ENCODE measurements around the gene MAML3. TPM values are rescaled to one million over a fixed set of nuclear protein-coding genes. Genes with fewer than 3 reads are reported as not detected.

MAML3 gene
- total RNA-seq, 2 donors from 2014 or later, result 29.2 to 32.2 TPM

- WGBS, 2 experiments (ENCODE audit: insufficient coverage in 1 of 2, insufficient read length in 1 of 2), result 85 to 90% methylated on average over 4 to 8 of the region's 8 CpGs
- no peak overlapping the region for H3K4me3 Mint-ChIP-seq
Observed at GRCh38 chr4:140135529-140136088, 18.4 kb downstream of the MAML3 start.

DNA sequence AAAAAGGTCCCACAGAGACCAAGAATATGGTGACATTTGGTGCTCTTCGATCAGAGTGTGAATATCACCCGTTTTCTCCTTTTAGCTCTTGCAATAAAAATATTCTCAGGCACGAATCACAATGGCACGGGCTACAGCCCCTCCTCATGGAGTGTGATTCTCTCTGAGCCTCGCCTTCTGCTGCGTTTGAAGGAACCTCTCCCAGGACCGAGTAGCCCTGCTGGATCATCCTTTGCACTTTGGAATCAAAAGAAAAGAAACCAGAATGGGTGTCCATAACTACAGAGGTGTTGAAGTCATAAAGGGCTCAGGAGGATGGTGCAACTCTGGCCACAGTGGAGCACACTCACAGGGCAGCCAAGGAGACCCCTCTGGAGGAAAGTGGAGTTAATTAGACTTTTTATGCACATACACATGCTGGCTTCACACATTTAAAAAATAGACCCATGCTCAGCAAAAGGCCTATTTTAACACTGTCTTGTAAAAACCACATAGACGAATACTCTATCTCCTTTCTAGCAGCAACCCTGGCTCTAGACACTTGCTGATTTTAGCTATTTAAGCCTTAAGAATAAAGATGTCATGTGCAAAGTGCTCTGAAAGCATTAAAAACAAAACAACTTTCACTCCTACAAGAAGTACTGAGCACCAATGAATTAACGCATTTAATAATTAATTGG lies 19.1 kb downstream of the MAML3 start:
- H3K27ac ChIP-seq (ENCODE audit: low read depth, low read length), result no peak overlapping the region
- peaks cover 7% of the 10 kb centered on the region for H3K9me3 ChIP-seq (ENCODE audit: control insufficient read depth, low read length)
- 87 to 94% methylated on average over 6 to 9 of the region's 9 CpGs for WGBS, 2 experiments (ENCODE audit: insufficient coverage in 1 of 2, insufficient read length in 1 of 2)
- H3K9me3 Mint-ChIP-seq, result no peaks in the 10 kb centered on the region
- no peak for DNase-seq
- no peak overlapping the region for H3K27ac Mint-ChIP-seq
- no peak overlapping the region for H3K9ac ChIP-seq (ENCODE audit: extremely low read depth, low read length, poor library complexity, severe bottlenecking)
- no peak overlapping the region for H3K4me3 ChIP-seq (ENCODE audit: low read length)
- H3K36me3 Mint-ChIP-seq (ENCODE audit: low read depth), result peaks cover 7% of the 10 kb centered on the region
- TF ChIP-seq, protein P1, sequence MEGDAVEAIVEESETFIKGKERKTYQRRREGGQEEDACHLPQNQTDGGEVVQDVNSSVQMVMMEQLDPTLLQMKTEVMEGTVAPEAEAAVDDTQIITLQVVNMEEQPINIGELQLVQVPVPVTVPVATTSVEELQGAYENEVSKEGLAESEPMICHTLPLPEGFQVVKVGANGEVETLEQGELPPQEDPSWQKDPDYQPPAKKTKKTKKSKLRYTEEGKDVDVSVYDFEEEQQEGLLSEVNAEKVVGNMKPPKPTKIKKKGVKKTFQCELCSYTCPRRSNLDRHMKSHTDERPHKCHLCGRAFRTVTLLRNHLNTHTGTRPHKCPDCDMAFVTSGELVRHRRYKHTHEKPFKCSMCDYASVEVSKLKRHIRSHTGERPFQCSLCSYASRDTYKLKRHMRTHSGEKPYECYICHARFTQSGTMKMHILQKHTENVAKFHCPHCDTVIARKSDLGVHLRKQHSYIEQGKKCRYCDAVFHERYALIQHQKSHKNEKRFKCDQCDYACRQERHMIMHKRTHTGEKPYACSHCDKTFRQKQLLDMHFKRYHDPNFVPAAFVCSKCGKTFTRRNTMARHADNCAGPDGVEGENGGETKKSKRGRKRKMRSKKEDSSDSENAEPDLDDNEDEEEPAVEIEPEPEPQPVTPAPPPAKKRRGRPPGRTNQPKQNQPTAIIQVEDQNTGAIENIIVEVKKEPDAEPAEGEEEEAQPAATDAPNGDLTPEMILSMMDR (conservative IDR thresholded peaks at IDR 0.05), result no peak
- H3K27me3 ChIP-seq (ENCODE audit: control insufficient read depth, insufficient read depth, low read length, poor library complexity, severe bottlenecking), result no peaks in the 10 kb centered on the region
- H3K4me1 Mint-ChIP-seq, result peaks cover 46% of the 10 kb centered on the region
- no peaks in the 10 kb centered on the region for H3K27me3 Mint-ChIP-seq (ENCODE audit: insufficient read depth)
- no peak overlapping the region for H3K4me3 Mint-ChIP-seq
- H3K4me1 ChIP-seq (ENCODE audit: control insufficient read depth, insufficient read depth, low read length), result no peaks in the 10 kb centered on the region
- H3K36me3 ChIP-seq (ENCODE audit: control insufficient read depth, insufficient read depth, low read length), result peaks cover 26% of the 10 kb centered on the region

More at GRCh38 chr4:140135529-140136088, 18.4 kb downstream of the MAML3 start:
- H3K27ac Mint-ChIP-seq, result peak overlapping the region; percentile 74
- H3K4me1 ChIP-seq (ENCODE audit: control insufficient read depth, insufficient read depth, low read length), result no peaks in the 10 kb centered on the region
- peaks cover 46% of the 10 kb centered on the region for H3K4me1 Mint-ChIP-seq
- no peaks in the 10 kb centered on the region for H3K27me3 Mint-ChIP-seq (ENCODE audit: insufficient read depth)
- H3K9me3 Mint-ChIP-seq, result no peaks in the 10 kb centered on the region
- DNase-seq, result no peak
- peaks cover 7% of the 10 kb centered on the region for H3K36me3 Mint-ChIP-seq (ENCODE audit: low read depth)
- H3K27me3 ChIP-seq (ENCODE audit: control insufficient read depth, insufficient read depth, low read length, poor library complexity, severe bottlenecking), result no peaks in the 10 kb centered on the region
- H3K27ac ChIP-seq (ENCODE audit: low read depth, low read length), result peak overlapping the region; percentile 2
- peaks cover 22% of the 10 kb centered on the region for H3K36me3 ChIP-seq (ENCODE audit: control insufficient read depth, insufficient read depth, low read length)
- no peak overlapping the region for H3K4me3 ChIP-seq (ENCODE audit: low read length)
- H3K9ac ChIP-seq (ENCODE audit: extremely low read depth, low read length, poor library complexity, severe bottlenecking), result no peak overlapping the region
- H3K9me3 ChIP-seq (ENCODE audit: control insufficient read depth, low read length), result peaks cover 7% of the 10 kb centered on the region
- TF ChIP-seq, protein P1 (conservative IDR thresholded peaks at IDR 0.05), result no peak

GRCh38 chr4:140133576-140133975 lies 20.4 kb downstream of the MAML3 start:
- Mint-ChIP-seq H3K27ac (no peak overlapping the region), H3K4me3 (no peak overlapping the region), H3K27me3 (ENCODE audit: insufficient read depth) (no peaks in the 10 kb centered on the region), H3K4me1 (peaks cover 46% of the 10 kb centered on the region), H3K9me3 (no peaks in the 10 kb centered on the region), H3K36me3 (ENCODE audit: low read depth) (peaks cover 10% of the 10 kb centered on the region)
- H3K9ac ChIP-seq (ENCODE audit: extremely low read depth, low read length, poor library complexity, severe bottlenecking), result no peak overlapping the region
- no peak overlapping the region for H3K4me3 ChIP-seq (ENCODE audit: low read length)
- H3K36me3 ChIP-seq (ENCODE audit: control insufficient read depth, insufficient read depth, low read length), result peaks cover 26% of the 10 kb centered on the region
- H3K4me1 ChIP-seq (ENCODE audit: control insufficient read depth, insufficient read depth, low read length), result no peaks in the 10 kb centered on the region
- WGBS, 2 experiments (ENCODE audit: insufficient coverage in 1 of 2, insufficient read length in 1 of 2), result 91 to 92% methylated on average over 2 to 3 of the region's 3 CpGs
- DNase-seq, result no peak
- H3K9me3 ChIP-seq (ENCODE audit: control insufficient read depth, low read length), result peaks cover 7% of the 10 kb centered on the region
- no peaks in the 10 kb centered on the region for H3K27me3 ChIP-seq (ENCODE audit: control insufficient read depth, insufficient read depth, low read length, poor library complexity, severe bottlenecking)
- H3K27ac ChIP-seq (ENCODE audit: low read depth, low read length), result no peak overlapping the region
- TF ChIP-seq, protein P1 (conservative IDR thresholded peaks at IDR 0.05), result no peak
